Left lung (tissue), 10 donors: ENCODE data around the gene CDH4. TPM values are rescaled to one million over a fixed set of nuclear protein-coding genes. Genes with fewer than 3 reads are reported as not detected.

ENCODE experiments used
- ATAC-seq: fragments of 200-7000 bp; cut with Tn5 transposase; one replicate; pipeline ENCODE4 v1.9.1; 2020; ENCODE audit warnings: moderate library complexity
- DNase-seq, 4 donors: peaks; one replicate each; pipeline ENCODE4 v3.0.0-alpha.2; 2013 to 2020
- H3K27ac ChIP-seq, 2 donors: fragments of 200-600 bp; sonication (generic) in 1 of 2; one replicate each; pipeline versions ENCODE4 v1.5.0 to v1.8.0; 2020 to 2021
- H3K27me3 ChIP-seq, 2 donors: fragments of 200-600 bp; sonication (generic) in 1 of 2; one replicate each; pipeline versions ENCODE4 v1.5.0 to v1.8.0; 2020 to 2021
- H3K36me3 ChIP-seq, 2 donors: fragments of 200-600 bp; sonication (generic) in 1 of 2; one replicate each; pipeline versions ENCODE4 v1.5.0 to v1.8.0; 2020 to 2021
- H3K4me1 ChIP-seq, 2 donors: fragments of 200-600 bp; one replicate each; pipeline ENCODE4 v1.8.0; 2021
- H3K4me3 ChIP-seq, 2 donors: fragments of 200-600 bp; sonication (generic) in 1 of 2; one replicate each; pipeline versions ENCODE4 v1.5.0 to v1.8.0; 2020 to 2021; ENCODE audit warnings: mild to moderate bottlenecking in 1 of 2
- H3K9me3 ChIP-seq, 2 donors: fragments of 200-600 bp; sonication (generic) in 1 of 2; one replicate each; pipeline versions ENCODE4 v1.5.0 to v1.8.0; 2020 to 2021
- intact Hi-C, 2 donors: fragments of 100-400 bp; cut with DNase I; formaldehyde crosslinking; loops; one replicate each; pipeline versions ENCODE4 v1.11.2 to v1.14.2; 2022
- polyA plus RNA-seq, 6 donors: library from polyadenylated mRNA; unstranded; fragments of 120-200 nt; gene quantifications; one replicate each; pipeline ENCODE4 v1.2.1, GENCODE V29; 2013; ENCODE audit not compliant: insufficient read length in 6 of 6
- total RNA-seq, 2 donors: library from RNA; stranded (reverse); fragmentation: NEBNext Ultra II Directional; extraction: Animal tissue kit (Norgen Biotek cat#: 25700); gene quantifications; one replicate each; pipeline ENCODE4 v1.2.1, GENCODE V29; 2021
- TF ChIP-seq, protein P1 (sequence below), 2 donors: fragments of 200-600 bp; sonication (generic) in 1 of 2; IDR thresholded peaks; one replicate each; pipeline versions ENCODE4 v1.5.0 to v1.8.0; 2021; ENCODE audit warnings: antibody characterized with exemption in 2 of 2
- donor health status: DM: no; HTN: yes; CAD: no.
- donor health status: DM: no; HTN: no; CAD: no.

The CDH4 gene
- total and polyA plus RNA-seq, 8 donors, result 0.24 to 10.8 (median 5.1) TPM

DNA sequence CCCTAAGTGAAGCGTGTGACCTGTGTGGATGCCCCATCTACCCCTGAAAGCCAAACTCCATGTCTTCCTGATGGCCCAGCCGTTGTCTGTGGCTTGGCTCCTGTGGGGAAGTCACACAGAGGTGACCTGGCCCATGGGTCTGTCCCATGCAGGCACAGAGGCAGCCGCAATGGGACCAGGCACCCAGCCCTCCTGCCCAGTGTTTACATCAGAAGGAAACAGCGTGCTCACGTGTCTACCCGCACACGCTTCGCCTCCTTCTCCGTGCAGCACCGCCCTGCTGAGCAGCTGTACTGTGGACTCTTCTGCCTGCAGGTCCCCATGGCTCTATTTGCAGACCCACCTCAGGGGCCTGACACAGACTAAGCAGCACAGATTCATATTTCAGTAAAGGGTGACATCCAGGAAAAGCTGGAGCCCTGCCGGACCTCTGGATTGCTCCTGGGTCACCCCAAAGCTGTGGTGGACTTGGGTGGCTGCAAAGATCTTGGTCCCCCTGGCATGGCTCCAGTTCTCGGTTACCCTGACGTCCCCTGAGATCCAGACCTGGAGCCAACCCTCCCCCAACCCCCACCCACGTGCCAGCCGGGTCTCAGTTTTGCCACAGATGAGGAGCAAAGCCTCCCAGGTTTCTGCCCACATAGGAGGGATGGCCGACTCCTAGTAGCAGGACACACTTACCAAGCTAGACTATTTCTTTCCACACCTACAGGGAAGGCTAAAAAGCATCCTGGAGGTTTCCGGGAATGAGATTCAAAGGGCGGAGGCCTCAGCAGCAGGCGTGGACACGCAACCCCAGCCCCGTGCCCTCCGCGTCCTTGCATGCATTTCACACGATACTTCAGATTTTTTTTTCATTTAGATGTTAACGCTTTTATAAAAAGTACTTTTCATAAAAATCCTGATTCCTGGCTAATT, 120.3 kb downstream of the CDH4 start:
- H3K27me3 ChIP-seq, result peaks cover 0 to 55% of the 10 kb centered on the region in 2 donors
- H3K4me1 ChIP-seq, result no peaks in the 10 kb centered on the region
- no peak for DNase-seq
- ATAC-seq, result no peak
- intact Hi-C loops, result no loop called here
- no peak overlapping the region for H3K4me3 ChIP-seq
- TF ChIP-seq, protein P1, sequence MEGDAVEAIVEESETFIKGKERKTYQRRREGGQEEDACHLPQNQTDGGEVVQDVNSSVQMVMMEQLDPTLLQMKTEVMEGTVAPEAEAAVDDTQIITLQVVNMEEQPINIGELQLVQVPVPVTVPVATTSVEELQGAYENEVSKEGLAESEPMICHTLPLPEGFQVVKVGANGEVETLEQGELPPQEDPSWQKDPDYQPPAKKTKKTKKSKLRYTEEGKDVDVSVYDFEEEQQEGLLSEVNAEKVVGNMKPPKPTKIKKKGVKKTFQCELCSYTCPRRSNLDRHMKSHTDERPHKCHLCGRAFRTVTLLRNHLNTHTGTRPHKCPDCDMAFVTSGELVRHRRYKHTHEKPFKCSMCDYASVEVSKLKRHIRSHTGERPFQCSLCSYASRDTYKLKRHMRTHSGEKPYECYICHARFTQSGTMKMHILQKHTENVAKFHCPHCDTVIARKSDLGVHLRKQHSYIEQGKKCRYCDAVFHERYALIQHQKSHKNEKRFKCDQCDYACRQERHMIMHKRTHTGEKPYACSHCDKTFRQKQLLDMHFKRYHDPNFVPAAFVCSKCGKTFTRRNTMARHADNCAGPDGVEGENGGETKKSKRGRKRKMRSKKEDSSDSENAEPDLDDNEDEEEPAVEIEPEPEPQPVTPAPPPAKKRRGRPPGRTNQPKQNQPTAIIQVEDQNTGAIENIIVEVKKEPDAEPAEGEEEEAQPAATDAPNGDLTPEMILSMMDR (IDR thresholded peaks at IDR 0.05), result no peak
- H3K36me3 ChIP-seq, result no peaks in the 10 kb centered on the region
- peaks cover 0 to 29% of the 10 kb centered on the region in 2 donors for H3K9me3 ChIP-seq
- no peak overlapping the region for H3K27ac ChIP-seq

DNA sequence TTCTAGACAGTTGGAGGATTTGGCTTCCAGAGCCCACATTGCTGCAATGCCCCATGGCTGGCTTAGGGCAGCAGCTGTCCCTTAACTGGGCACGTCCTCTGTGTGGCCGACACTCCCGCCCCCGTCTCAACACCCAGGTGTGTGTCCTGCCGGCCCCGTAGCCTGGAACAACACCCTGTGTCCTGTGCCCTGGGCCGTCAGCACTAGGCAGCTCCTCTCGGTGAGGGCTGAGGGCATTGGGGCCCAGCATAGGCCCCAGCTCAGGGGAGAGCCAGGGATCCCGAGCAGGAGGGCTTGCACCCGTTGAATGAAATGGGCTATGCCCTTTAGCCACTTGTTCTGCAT, 121.0 kb downstream of the CDH4 start:
- no peak for ATAC-seq
- Histone ChIP-seq H3K36me3 (no peaks in the 10 kb centered on the region), H3K4me3 (no peak overlapping the region), H3K9me3 (peaks cover 0 to 31% of the 10 kb centered on the region in 2 donors), H3K27ac (no peak overlapping the region), H3K27me3 (peaks cover 0 to 53% of the 10 kb centered on the region in 2 donors), H3K4me1 (no peaks in the 10 kb centered on the region)
- intact Hi-C loops, result no loop called here
- TF ChIP-seq, protein P1 (IDR thresholded peaks at IDR 0.05), result no peak
- no peak for DNase-seq

DNA sequence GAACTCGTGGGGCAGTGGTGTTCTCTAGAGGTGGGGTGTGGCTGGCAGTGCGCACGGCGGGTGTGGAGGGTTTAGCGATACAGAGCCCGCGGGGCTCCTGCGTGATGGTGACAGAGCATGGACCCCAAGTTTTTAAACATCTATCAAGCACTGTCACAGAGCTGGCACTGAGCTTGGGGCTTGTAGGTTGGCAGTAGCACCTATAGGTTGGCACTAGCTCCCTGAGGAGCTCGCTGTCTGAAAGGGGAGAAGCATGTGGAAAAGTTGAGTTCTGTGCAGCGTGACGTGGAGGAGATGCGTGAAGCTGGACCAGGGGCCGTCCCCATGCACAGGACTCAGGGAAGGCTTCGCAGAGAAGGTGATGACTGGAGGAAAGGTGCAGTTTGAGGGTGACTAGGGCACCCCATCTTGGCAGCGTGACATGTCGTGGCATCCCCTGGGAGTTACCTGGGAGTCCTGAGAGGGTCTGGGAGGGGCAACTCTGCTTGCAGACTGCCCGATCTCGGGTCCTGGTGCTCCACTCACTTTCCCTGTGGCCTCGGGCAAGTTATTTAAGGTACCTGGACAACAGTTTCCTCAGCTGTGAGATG, 122.0 kb downstream of the CDH4 start:
- Histone ChIP-seq H3K27ac (no peak overlapping the region), H3K4me3 (no peak overlapping the region), H3K36me3 (no peaks in the 10 kb centered on the region), H3K27me3 (peaks cover 0 to 42% of the 10 kb centered on the region in 2 donors), H3K9me3 (peaks cover 0 to 35% of the 10 kb centered on the region in 2 donors), H3K4me1 (no peaks in the 10 kb centered on the region)
- DNase-seq (no peak), ATAC-seq (no peak)
- TF ChIP-seq, protein P1 (IDR thresholded peaks at IDR 0.05), result no peak
- intact Hi-C loops, result no loop called here

DNA sequence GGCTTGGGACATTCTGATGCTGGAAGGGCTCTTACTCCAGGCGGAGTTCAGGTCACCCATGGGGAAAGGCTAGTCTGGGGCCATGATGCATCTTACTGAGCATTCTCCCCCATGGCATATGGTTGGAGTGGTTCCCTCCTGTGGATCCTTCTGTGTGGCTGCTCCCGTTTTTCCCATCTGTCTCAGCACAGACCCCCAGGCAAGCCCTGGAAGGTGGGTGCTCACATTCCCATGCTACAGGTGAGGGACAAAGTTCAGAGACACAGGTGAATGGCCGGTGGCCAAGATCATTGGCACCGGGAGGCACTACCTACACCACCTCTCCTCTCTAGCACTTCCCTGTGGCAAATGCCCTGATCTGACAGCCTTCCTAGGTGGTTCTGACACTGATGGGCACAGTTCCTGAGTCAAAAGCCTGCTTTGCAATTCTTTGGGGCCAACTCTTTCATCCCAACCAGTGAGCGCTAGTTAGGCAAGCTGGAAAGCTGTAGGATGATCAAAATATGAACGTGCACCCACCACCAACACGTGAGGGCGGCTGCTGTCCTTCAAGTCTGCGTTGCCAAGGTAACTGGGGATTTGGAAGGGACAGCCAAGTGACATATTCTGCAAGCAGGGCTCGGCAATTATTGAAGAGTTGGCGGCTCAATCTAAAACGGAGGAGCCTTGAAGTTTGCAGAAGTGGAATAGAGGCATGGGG, 124.6 kb downstream of the CDH4 start:
- DNase-seq, result no peak
- no peaks in the 10 kb centered on the region for H3K36me3 ChIP-seq
- TF ChIP-seq, protein P1 (IDR thresholded peaks at IDR 0.05), result no peak
- intact Hi-C loops, result no loop called here
- no peak overlapping the region for H3K4me3 ChIP-seq
- no peak for ATAC-seq
- H3K27ac ChIP-seq, result no peak overlapping the region
- H3K9me3 ChIP-seq, result peaks cover 0 to 35% of the 10 kb centered on the region in 2 donors
- H3K4me1 ChIP-seq, result no peaks in the 10 kb centered on the region
- peaks cover 0 to 16% of the 10 kb centered on the region in 2 donors for H3K27me3 ChIP-seq
